Measurements from ENCODE around the gene CNGA1. TPM values are rescaled to one million over a fixed set of nuclear protein-coding genes. Genes with fewer than 3 reads are reported as not detected.

CNGA1 gene
- total RNA-seq, 1 donor from 2014 or later, result 1.3 TPM

- DNase-seq (ENCODE audit: low spot score), result no peak
Observed at GRCh38 chr4:47913330-47913729, 103.2 kb downstream of the CNGA1 start.

GRCh38 chr4:47907089-47907646 is 109.3 kb downstream of the CNGA1 start:
- DNase-seq (ENCODE audit: low spot score), result no peak

- no peak for DNase-seq (ENCODE audit: low spot score)
Observed at GRCh38 chr4:47899639-47900038, 116.8 kb downstream of the CNGA1 start.

GRCh38 chr4:47891928-47892327 is 124.6 kb downstream of the CNGA1 start:
- DNase-seq (ENCODE audit: low spot score), result no peak

Other genes starting within 250 kb of the CNGA1 start
- gene CORIN, start 178.6 kb downstream of the CNGA1 start, total RNA-seq, result 0.61 TPM
- 10.4 TPM for gene NFXL1, start 102.1 kb downstream of the CNGA1 start, total RNA-seq
- gene NIPAL1, start 91 bp upstream of the CNGA1 start, total RNA-seq, result 0.51 TPM
- gene TXK, start 117.6 kb upstream of the CNGA1 start, total RNA-seq, result 1.6 TPM

Data from mesenteric fat pad (tissue), 1 donor.